Measurements from ENCODE around the gene BDKRB2. TPM values are rescaled to one million over a fixed set of nuclear protein-coding genes. Genes with fewer than 3 reads are reported as not detected.
A peak's percentile ranks its signal among the peaks of the same experiment; 100 is the strongest.

The BDKRB2 gene
- total RNA-seq, 1 donor from 2014 or later = 0.70 TPM

DNA sequence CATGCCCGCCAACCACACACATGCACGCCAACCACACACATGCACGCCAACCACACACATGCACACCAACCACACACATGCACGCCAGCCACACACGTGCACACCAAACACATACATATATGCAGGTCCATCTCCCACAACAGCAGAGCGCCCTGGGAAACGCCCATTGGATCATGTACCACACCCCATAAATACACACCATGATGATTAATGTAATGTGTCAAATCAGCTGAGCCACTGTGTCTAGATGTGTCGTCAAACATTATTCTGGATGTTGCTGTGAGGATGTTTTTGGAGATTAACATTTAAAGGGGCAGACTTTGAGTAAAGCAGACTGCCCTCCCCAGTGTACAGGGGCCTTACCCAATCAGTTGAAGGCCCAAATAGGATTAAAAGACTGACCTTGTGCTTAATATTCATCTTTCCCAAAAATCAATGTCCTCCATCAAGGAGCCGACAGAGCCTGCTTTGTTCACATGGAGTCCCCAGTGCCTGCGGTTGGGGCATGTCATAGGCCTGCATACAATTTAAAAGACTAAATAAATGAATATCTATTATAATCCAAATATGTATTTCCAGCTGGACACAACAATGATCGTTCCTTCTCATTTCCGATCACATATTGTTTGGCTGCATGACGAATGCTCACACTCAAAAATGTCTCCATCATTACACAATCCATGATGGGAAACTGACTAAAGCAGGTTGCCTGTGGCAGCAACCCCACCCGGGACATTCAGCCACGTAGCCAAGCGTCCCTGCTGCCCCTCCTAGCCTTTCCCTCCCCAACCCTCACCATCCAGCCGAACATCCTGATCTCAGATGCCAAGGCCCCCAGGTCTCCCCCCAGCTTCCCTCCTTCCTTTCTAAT is 23.2 kb upstream of the BDKRB2 start:
- no peak overlapping the region for H3K4me2 ChIP-seq (ENCODE audit: low read length)
- no peak for FAIRE-seq
- no peak overlapping the region for H3K27ac Mint-ChIP-seq (ENCODE audit: unreplicated experiment)
- no peaks in the 10 kb centered on the region for H3K4me1 ChIP-seq (ENCODE audit: insufficient read depth, low read length)
- H3K9me3 ChIP-seq (ENCODE audit: insufficient read depth, low read depth, low read length) = no peaks in the 10 kb centered on the region
- no peaks in the 10 kb centered on the region for H3K36me3 Mint-ChIP-seq (ENCODE audit: low read depth, unreplicated experiment)
- no peaks in the 10 kb centered on the region for H3K36me3 ChIP-seq (ENCODE audit: insufficient read depth, low read length)
- peaks cover 34% of the 10 kb centered on the region for H3K27me3 Mint-ChIP-seq (ENCODE audit: low read depth, unreplicated experiment)
- no peak overlapping the region for H3K27ac ChIP-seq (ENCODE audit: low read depth, low read length)
- peaks cover 4% of the 10 kb centered on the region for H3K27me3 ChIP-seq (ENCODE audit: insufficient read depth, low read length)
- H3K9ac ChIP-seq (ENCODE audit: low read length) = no peak overlapping the region
- no peak overlapping the region for H3K4me3 ChIP-seq (ENCODE audit: insufficient read depth, low read depth, low read length)
- no peaks in the 10 kb centered on the region for H4K20me1 ChIP-seq (ENCODE audit: insufficient read depth, low read length)
- no peaks in the 10 kb centered on the region for H3K79me2 ChIP-seq (ENCODE audit: insufficient read depth, low read length)
- H3K4me3 Mint-ChIP-seq (ENCODE audit: unreplicated experiment) = no peak overlapping the region
- H3K4me1 Mint-ChIP-seq (ENCODE audit: low read depth, unreplicated experiment) = peaks cover 9% of the 10 kb centered on the region
- TF ChIP-seq EZH2 (IDR thresholded peaks at IDR 0.05; ENCODE audit: insufficient read depth, low read length) = no peak
- TF ChIP-seq CTCF (IDR thresholded peaks at IDR 0.05; ENCODE audit: insufficient read depth, low read depth, low read length) = no peak
- H2AFZ ChIP-seq (ENCODE audit: low read depth, low read length) = no peak overlapping the region
- DNase-seq (ENCODE audit: low read depth) = no peak
- peaks cover 4% of the 10 kb centered on the region for H3K9me3 Mint-ChIP-seq (ENCODE audit: unreplicated experiment)

GRCh38 chr14:96182546-96182945 is 22.1 kb upstream of the BDKRB2 start:
- FAIRE-seq (no peak), DNase-seq (ENCODE audit: low read depth) (no peak)
- no peak overlapping the region for H3K4me3 Mint-ChIP-seq (ENCODE audit: unreplicated experiment)
- H3K27ac Mint-ChIP-seq (ENCODE audit: unreplicated experiment) = no peak overlapping the region
- Histone ChIP-seq H3K36me3 (ENCODE audit: insufficient read depth, low read length) (no peaks in the 10 kb centered on the region), H4K20me1 (ENCODE audit: insufficient read depth, low read length) (no peaks in the 10 kb centered on the region), H3K9ac (ENCODE audit: low read length) (no peak overlapping the region), H3K4me3 (ENCODE audit: insufficient read depth, low read depth, low read length) (no peak overlapping the region), H3K4me1 (ENCODE audit: insufficient read depth, low read length) (no peaks in the 10 kb centered on the region), H3K27me3 (ENCODE audit: insufficient read depth, low read length) (peaks cover 4% of the 10 kb centered on the region), H3K9me3 (ENCODE audit: insufficient read depth, low read depth, low read length) (no peaks in the 10 kb centered on the region), H3K79me2 (ENCODE audit: insufficient read depth, low read length) (no peaks in the 10 kb centered on the region), H2AFZ (ENCODE audit: low read depth, low read length) (no peak overlapping the region), H3K27ac (ENCODE audit: low read depth, low read length) (no peak overlapping the region), H3K4me2 (ENCODE audit: low read length) (no peak overlapping the region)
- peaks cover 3% of the 10 kb centered on the region for H3K4me1 Mint-ChIP-seq (ENCODE audit: low read depth, unreplicated experiment)
- H3K9me3 Mint-ChIP-seq (ENCODE audit: unreplicated experiment) = peaks cover 4% of the 10 kb centered on the region
- H3K27me3 Mint-ChIP-seq (ENCODE audit: low read depth, unreplicated experiment) = peaks cover 36% of the 10 kb centered on the region
- no peaks in the 10 kb centered on the region for H3K36me3 Mint-ChIP-seq (ENCODE audit: low read depth, unreplicated experiment)
- TF ChIP-seq EZH2 (IDR thresholded peaks at IDR 0.05; ENCODE audit: insufficient read depth, low read length) (no peak), CTCF (IDR thresholded peaks at IDR 0.05; ENCODE audit: insufficient read depth, low read depth, low read length) (no peak)

GRCh38 chr14:96184737-96185136 is 19.9 kb upstream of the BDKRB2 start:
- H3K9ac ChIP-seq (ENCODE audit: low read length) = no peak overlapping the region
- H3K27ac Mint-ChIP-seq (ENCODE audit: unreplicated experiment) = no peak overlapping the region
- no peaks in the 10 kb centered on the region for H3K4me1 ChIP-seq (ENCODE audit: insufficient read depth, low read length)
- TF ChIP-seq EZH2 (IDR thresholded peaks at IDR 0.05; ENCODE audit: insufficient read depth, low read length) (no peak), CTCF (IDR thresholded peaks at IDR 0.05; ENCODE audit: insufficient read depth, low read depth, low read length) (no peak)
- H3K4me3 ChIP-seq (ENCODE audit: insufficient read depth, low read depth, low read length) = no peak overlapping the region
- peaks cover 4% of the 10 kb centered on the region for H3K27me3 ChIP-seq (ENCODE audit: insufficient read depth, low read length)
- no peak overlapping the region for H3K4me3 Mint-ChIP-seq (ENCODE audit: unreplicated experiment)
- no peaks in the 10 kb centered on the region for H3K79me2 ChIP-seq (ENCODE audit: insufficient read depth, low read length)
- H3K27ac ChIP-seq (ENCODE audit: low read depth, low read length) = no peak overlapping the region
- H3K9me3 ChIP-seq (ENCODE audit: insufficient read depth, low read depth, low read length) = no peaks in the 10 kb centered on the region
- no peaks in the 10 kb centered on the region for H3K36me3 Mint-ChIP-seq (ENCODE audit: low read depth, unreplicated experiment)
- H3K4me1 Mint-ChIP-seq (ENCODE audit: low read depth, unreplicated experiment) = peaks cover 10% of the 10 kb centered on the region
- no peaks in the 10 kb centered on the region for H4K20me1 ChIP-seq (ENCODE audit: insufficient read depth, low read length)
- H2AFZ ChIP-seq (ENCODE audit: low read depth, low read length) = no peak overlapping the region
- H3K27me3 Mint-ChIP-seq (ENCODE audit: low read depth, unreplicated experiment) = peaks cover 46% of the 10 kb centered on the region
- DNase-seq (ENCODE audit: low read depth) (peak; percentile 12), FAIRE-seq (no peak)
- no peak overlapping the region for H3K4me2 ChIP-seq (ENCODE audit: low read length)
- H3K9me3 Mint-ChIP-seq (ENCODE audit: unreplicated experiment) = peaks cover 6% of the 10 kb centered on the region
- H3K36me3 ChIP-seq (ENCODE audit: insufficient read depth, low read length) = no peaks in the 10 kb centered on the region

All from astrocyte (in vitro differentiated cells and primary cell).